A549 (cell line): ENCODE results near the gene RPL3.

ENCODE experiments used
- CHD2 ChIP-seq: fragments of 150-350 bp; IDR thresholded peaks from 2 replicates; pipeline ENCODE4 v1.6.1; 2014; ENCODE audit warnings: low read length; ENCODE audit not compliant: partially characterized antibody
- ESRRA ChIP-seq: fragments of 150-350 bp; IDR thresholded peaks from 2 replicates; pipeline ENCODE4 v1.6.1; 2014; ENCODE audit warnings: mild to moderate bottlenecking, low read length, borderline replicate concordance
- RAD21 ChIP-seq, 2 experiments: fragments of >200 bp in 1 of 2; sonication (Bioruptor Twin) in 1 of 2; formaldehyde crosslinking in 1 of 2; IDR thresholded peaks in 1 of 2; conservative IDR thresholded peaks in 1 of 2; 2 replicates in 1 of 2; 3 replicates in 1 of 2; pipeline ENCODE4 v1.6.1; 2012 to 2018; ENCODE audit warnings: inconsistent platforms in 1 of 2
- TF ChIP-seq, protein P1 (sequence below): fragments of >200 bp; sonication (Bioruptor Twin); formaldehyde crosslinking; IDR thresholded peaks from 3 replicates; pipeline ENCODE4 v1.5.1; 2016

GRCh38 chr22:39289533-39289932 lies 29.9 kb downstream of the RPL3 start:
- TF ChIP-seq, protein P1, sequence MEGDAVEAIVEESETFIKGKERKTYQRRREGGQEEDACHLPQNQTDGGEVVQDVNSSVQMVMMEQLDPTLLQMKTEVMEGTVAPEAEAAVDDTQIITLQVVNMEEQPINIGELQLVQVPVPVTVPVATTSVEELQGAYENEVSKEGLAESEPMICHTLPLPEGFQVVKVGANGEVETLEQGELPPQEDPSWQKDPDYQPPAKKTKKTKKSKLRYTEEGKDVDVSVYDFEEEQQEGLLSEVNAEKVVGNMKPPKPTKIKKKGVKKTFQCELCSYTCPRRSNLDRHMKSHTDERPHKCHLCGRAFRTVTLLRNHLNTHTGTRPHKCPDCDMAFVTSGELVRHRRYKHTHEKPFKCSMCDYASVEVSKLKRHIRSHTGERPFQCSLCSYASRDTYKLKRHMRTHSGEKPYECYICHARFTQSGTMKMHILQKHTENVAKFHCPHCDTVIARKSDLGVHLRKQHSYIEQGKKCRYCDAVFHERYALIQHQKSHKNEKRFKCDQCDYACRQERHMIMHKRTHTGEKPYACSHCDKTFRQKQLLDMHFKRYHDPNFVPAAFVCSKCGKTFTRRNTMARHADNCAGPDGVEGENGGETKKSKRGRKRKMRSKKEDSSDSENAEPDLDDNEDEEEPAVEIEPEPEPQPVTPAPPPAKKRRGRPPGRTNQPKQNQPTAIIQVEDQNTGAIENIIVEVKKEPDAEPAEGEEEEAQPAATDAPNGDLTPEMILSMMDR = no peak
- TF ChIP-seq ESRRA (no peak), RAD21 (conservative IDR thresholded peaks at IDR 0.05 in 1 of 2, IDR thresholded peaks at IDR 0.05 in 1 of 2) (no peak), CHD2 (no peak)
